Measurements from ENCODE around the gene DNAH9. TPM values are rescaled to one million over a fixed set of nuclear protein-coding genes. Genes with fewer than 3 reads are reported as not detected.

Gene DNAH9
- total RNA-seq, 1 experiment from 2014 or later: 0.22 TPM

DNA sequence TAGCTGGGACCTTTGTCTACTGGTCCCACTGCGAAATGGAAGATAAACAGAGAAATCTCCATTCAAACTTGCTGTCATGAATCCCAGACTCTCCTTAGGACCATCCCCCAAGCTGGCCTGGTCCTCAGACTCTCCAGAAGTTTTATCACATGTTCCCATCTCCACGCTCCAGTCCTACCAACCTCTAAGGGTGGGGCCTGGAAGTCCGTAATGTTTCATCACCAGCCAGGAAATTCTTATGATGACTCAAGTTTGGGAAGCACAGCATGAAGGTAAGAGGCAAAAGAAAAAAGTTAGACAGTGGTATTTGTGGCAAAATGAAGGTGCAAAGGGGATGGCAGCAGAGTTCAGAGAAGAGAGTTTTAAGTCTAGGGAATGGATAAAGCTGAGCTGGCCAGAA is 346.3 kb downstream of the DNAH9 start:
- H3K9ac ChIP-seq (ENCODE audit: extremely low read depth, insufficient read length, low read length): no peak overlapping the region
- no peaks in the 10 kb centered on the region for H3K23me2 ChIP-seq (ENCODE audit: insufficient read length, low read depth, low read length, poor library complexity, severe bottlenecking)
- H3K36me3 Mint-ChIP-seq (ENCODE audit: insufficient read depth in 1 of 3, low read depth in 3 of 3): no peaks in the 10 kb centered on the region
- H3K4me1 ChIP-seq (ENCODE audit: insufficient read depth, low read length): no peaks in the 10 kb centered on the region; the same call in 1 of the 2 replicates
- H2BK20ac ChIP-seq (ENCODE audit: low read depth, low read length, poor library complexity, severe bottlenecking): no peak overlapping the region
- no peak overlapping the region for H2BK5ac ChIP-seq (ENCODE audit: insufficient read length, low read length)
- no peak overlapping the region for H3T11ph ChIP-seq (ENCODE audit: low read length)
- DNase-seq: no peak
- H3K9me3 ChIP-seq (ENCODE audit: control insufficient read depth, low read depth, low read length): no peaks in the 10 kb centered on the region
- WGBS (ENCODE audit: extremely low coverage, insufficient read length, low lambda C conversion rate): no CpG with 5 or more reads among the region's 3 CpGs
- H3K9me3 Mint-ChIP-seq: no peaks in the 10 kb centered on the region
- no peak overlapping the region for H3K56ac ChIP-seq (ENCODE audit: insufficient read length, low read depth, low read length)
- H2BK15ac ChIP-seq (ENCODE audit: low read depth, low read length): no peak overlapping the region
- H3K14ac ChIP-seq (ENCODE audit: insufficient read depth, low read length): no peak overlapping the region
- no peak overlapping the region for H3K4me3 Mint-ChIP-seq
- no peak overlapping the region for H3K18ac ChIP-seq (ENCODE audit: insufficient read length, low read depth, low read length)
- no peak overlapping the region for H4K91ac ChIP-seq (ENCODE audit: insufficient read length, low read depth, low read length)
- H2AFZ ChIP-seq (ENCODE audit: low read length): no peak overlapping the region
- no peak overlapping the region for H2BK120ac ChIP-seq (ENCODE audit: low read depth, low read length, poor library complexity, severe bottlenecking)
- no peak overlapping the region for H4K5ac ChIP-seq (ENCODE audit: insufficient read length, low read depth, low read length)
- H3K27me3 Mint-ChIP-seq (ENCODE audit: low read depth): no peaks in the 10 kb centered on the region
- no peaks in the 10 kb centered on the region for H3K79me1 ChIP-seq (ENCODE audit: insufficient read depth, low read depth, low read length, poor library complexity, severe bottlenecking)
- H4K20me1 ChIP-seq (ENCODE audit: control insufficient read depth, insufficient read depth, insufficient read length): no peaks in the 10 kb centered on the region
- H4K8ac ChIP-seq (replicated peaks; ENCODE audit: insufficient read length, low read depth, low read length): no peak overlapping the region
- no peak overlapping the region for H2AK5ac ChIP-seq (ENCODE audit: insufficient read length, low read length)
- H3K79me2 ChIP-seq (ENCODE audit: insufficient read depth, low read length): no peaks in the 10 kb centered on the region
- no peak overlapping the region for H3K4ac ChIP-seq (ENCODE audit: low read depth, low read length)
- H3K4me2 ChIP-seq (ENCODE audit: insufficient read depth, insufficient read length, low read length): no peak overlapping the region
- no peak overlapping the region; a peak in 2 of 7 replicates for H3K27ac Mint-ChIP-seq
- H3K23ac ChIP-seq (ENCODE audit: insufficient read length, low read depth, low read length): no peak overlapping the region
- H3K27me3 ChIP-seq (ENCODE audit: insufficient read depth, low read length): no peaks in the 10 kb centered on the region
- H3K4me1 Mint-ChIP-seq: peaks cover 8% of the 10 kb centered on the region in 2 experiments
- no peak overlapping the region for H2BK12ac ChIP-seq (ENCODE audit: insufficient read length, low read depth, low read length)
- no peak overlapping the region for H3K27ac ChIP-seq (ENCODE audit: insufficient read length, low read depth, low read length)
- TF ChIP-seq, protein P1, sequence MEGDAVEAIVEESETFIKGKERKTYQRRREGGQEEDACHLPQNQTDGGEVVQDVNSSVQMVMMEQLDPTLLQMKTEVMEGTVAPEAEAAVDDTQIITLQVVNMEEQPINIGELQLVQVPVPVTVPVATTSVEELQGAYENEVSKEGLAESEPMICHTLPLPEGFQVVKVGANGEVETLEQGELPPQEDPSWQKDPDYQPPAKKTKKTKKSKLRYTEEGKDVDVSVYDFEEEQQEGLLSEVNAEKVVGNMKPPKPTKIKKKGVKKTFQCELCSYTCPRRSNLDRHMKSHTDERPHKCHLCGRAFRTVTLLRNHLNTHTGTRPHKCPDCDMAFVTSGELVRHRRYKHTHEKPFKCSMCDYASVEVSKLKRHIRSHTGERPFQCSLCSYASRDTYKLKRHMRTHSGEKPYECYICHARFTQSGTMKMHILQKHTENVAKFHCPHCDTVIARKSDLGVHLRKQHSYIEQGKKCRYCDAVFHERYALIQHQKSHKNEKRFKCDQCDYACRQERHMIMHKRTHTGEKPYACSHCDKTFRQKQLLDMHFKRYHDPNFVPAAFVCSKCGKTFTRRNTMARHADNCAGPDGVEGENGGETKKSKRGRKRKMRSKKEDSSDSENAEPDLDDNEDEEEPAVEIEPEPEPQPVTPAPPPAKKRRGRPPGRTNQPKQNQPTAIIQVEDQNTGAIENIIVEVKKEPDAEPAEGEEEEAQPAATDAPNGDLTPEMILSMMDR (conservative IDR thresholded peaks at IDR 0.05): no peak
